HG03045 (cell line): ENCODE data around the gene CSK.
"Not testable (repeated sequence)": the region's sequence is repeated elsewhere in the genome, so short reads cannot be mapped to it uniquely, and the experiment has no call there.

Source experiments
- ATAC-seq: cut with Tn5 transposase; IDR thresholded peaks from one replicate; pipeline ENCODE4 v1.9.1; 2021; ENCODE audit warnings: mild to moderate bottlenecking, moderate library complexity; ENCODE audit not compliant: unreplicated experiment

CSK gene

DNA sequence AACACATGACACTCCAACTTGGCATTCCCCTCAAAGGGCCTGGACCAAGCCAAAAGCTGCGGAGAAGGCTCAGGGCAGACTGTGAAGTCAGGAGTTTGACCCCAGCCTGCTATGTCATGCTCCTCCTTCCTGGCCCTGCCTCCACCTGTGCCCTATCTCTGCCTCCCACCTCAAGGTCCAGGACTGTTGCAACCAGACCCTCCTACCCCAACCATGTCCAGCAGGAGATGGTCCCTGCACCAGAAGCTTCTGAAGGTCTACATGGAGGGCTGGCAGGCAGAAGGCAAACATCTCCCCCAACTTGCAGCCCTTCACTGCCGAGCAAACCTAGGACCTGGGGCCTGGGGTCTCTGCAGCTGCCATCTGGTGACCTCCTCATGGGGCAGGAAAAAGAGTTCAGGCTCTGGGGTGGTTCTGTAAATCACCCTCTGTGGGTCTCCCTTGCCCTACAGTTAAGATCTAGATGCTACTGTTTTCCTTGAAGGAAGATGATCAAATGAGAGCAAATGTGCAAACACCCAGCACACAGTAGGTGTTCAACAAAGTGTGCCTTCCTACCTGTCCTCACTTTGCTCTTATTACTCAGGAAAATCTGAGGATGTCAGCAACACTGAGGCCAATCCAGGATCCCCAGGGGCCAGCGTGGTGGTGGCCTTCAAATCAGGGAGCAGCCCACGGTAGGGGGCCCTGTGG, 11.5 kb upstream of the CSK start:
- ATAC-seq = no peak

DNA sequence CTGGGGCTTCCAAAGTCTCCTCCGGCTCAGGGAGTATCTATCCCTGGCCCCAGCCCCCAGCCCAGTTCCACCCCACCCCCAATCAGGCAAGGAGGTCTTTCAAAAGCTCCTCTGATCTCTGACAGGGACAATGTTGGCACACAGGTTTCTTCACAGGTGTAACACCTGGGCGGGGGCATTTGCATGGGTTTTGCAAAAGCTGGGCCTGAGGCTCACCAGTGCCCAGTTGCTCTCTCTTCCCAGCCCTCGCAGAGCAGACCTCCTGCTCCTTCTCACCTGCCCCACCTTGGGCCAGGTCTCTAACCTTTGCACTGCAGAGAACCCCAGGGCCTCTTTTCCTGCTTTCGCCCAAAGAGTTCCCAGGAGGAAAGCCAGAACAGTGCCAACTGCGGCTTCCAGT, 8.6 kb upstream of the CSK start:
- ATAC-seq = no peak

DNA sequence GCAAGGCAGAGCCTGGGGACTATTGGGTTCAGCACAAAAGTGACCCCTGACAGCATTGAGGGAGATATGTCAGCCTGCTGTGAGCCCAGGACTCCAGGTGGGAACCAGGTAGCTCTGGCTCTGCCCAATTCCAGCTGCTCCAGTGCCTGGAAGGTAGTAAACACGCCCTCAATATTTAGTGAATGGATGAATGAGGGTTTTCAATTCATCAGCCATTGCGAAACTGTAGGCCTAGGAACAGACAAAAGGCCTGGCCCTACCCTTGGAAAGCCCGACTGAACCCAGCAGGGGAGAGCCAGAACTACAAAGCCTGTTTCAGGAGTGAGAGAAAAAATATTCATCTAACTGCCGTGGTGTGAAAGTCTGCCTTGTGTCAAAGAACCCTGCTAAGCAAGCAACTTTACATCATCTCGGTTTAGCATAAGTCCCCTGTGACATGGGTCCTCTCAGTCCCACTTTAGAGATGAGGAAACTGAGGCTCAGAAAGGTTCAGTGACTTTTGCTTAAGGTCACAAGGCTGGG, 8.1 kb upstream of the CSK start:
- ATAC-seq = no peak

DNA sequence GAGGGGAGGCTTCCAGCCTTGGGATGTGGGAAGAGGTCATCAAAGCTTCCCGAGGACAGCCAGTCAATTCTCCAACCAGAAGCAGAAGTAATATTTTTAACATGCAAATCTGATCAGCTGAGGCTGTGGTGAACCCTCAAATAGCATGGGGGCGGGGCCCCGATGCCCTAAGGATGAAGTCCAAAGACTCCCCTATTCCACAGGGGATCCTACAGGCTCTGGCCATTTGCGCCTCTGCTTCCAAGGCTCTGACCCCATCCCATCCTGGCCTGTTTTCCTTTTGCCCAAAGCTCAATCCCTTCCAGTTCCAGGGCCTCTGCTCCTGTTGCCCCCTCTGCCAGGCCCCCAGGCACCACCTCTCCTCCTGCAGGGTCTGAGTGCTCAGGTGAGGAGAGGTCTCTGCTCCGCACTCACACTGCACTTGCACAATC, 6.7 kb upstream of the CSK start:
- no peak for ATAC-seq

DNA sequence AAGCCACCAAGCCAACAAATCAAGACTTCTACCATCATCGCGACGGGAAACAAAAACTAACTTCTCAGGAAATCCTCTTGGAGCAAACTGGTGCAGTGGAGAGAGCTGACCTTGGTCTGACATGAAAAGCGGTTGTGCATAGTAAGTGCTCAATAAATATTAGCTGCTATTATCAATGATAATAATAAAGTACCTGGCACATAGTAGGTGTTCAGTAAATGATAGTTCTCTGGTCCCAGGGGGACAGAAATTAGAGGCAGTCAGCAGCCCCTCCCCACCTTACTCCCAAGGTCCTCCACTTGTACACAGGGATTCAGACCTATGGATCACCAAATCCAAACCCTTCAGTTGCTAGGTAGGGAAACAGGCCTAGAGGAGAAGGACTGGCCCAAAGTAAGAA, 6.0 kb upstream of the CSK start:
- no peak for ATAC-seq

DNA sequence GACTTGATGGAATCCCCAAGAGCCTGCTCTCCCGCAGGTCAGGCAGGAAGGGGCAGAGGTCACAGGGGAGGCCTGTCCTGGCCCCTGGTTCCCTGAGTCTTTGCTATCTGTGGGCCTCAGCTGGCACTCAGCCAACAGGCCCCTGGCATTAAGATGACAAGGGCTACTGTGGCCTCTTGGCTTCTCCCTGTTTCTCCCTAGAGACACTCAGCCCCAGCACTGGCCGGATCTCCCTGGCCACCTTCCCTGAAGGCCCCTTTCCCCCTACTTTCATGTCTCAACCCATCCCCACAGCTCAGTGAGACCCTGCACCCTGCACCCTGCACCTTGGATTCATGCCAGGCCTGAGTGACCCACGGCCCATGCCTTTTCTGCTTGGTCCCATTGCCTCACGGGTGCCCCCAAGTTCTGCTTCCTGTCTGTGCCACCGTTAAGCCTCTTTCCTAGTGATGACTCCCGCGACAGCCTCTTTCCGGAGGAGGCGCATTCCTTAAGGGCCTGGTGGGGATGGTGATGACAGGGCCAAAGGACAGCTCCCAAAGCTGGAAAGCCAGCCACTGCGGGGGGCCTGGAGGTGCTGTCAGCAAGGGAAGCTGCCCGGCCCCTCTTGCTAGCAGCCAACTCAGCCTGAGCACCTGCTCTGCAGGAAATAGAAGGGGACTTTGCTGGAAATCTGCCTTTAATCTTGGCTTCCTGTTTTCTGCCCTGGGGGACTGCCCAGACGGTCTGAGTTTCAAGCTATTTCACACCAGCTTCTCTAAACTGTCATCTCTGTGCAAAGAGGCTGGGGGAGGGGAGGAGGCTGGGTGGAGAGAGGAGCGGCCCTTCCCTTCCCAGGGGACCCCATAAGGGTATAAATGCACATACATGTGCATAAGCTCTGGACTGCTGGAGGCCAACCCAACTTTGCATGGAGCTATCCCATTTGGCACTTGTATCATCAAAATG, 4.8 kb upstream of the CSK start:
- ATAC-seq = no peak

DNA sequence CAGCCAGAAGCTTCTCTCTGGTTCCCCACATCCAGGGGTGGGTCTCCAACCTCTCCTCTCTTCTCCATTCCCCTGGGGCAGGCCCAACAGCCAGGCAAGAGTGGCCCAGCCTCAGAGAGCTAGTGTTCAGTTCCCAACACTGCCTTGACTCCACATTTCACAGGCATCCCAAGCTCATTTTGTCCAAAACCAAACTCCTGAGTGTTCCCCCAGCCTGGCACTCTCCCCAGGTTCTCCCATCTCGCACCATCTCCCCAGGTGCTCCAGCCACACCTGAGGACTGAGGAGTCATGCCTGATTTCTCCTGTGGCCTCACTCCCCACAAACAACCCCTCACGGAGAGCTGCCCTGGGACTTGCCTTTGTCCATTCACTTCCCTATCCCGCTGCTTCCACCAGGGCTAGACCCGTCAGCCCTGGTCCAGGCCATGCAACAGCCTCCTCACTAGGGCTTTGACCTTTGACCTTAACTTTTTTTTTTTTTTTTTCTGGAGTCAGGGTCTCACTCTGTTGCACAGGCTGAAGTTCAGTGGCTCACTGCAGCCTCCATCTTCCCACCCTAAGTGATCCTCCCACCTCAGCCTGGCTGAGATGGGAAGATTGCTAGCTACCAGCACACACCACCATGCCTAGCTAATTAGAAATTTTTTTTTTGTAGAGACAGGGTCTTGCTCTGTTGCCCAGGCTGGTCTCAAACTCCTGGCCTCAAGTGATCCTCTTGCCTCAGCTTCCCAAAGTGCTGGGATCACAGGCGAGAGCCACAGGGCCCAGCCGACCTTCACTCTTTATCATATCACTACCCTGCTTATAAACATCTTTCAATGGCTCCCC, 3.9 kb upstream of the CSK start:
- no peak for ATAC-seq

DNA sequence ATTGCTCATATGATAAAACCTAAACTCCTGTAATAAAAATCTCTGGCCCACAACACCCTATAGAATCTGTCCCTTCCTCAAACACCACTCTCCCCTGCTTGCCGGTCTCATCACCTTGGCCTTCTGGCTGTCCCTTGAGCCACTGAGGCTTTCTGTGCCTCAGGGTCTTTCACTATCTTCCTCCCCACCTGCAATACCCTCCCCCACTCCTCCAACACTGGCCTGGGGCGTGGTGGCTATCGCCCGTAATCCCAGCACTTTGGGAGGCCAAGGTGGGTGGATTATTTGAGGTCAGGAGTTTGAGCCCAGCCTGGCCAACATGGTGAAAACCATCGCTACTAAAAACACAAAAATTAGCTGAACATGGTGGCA, 3.3 kb upstream of the CSK start:
- no peak for ATAC-seq

DNA sequence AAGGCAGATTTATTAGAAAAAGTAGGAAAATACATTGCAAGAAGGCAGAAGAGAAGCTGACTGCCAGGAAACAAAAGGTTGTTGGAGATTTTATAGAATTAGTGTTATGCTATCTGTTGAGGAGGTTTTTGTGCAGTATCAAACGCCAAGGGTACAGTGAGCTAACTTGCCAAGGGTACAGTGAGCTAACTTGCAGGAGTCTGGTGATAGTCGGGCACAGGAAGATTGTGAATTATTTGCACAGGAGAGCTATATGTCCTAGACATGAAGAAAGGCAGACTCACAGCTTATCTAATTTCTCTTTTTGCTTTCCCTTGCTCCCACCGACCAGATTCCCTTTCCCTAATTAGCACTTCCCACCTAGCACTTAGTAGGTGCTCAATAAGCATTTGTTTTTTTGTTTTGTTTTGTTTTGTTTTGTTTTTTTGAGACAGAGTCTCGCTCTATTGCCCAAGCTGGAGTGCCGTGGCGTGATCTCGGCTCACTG, 2.7 kb upstream of the CSK start:
- ATAC-seq = no peak

DNA sequence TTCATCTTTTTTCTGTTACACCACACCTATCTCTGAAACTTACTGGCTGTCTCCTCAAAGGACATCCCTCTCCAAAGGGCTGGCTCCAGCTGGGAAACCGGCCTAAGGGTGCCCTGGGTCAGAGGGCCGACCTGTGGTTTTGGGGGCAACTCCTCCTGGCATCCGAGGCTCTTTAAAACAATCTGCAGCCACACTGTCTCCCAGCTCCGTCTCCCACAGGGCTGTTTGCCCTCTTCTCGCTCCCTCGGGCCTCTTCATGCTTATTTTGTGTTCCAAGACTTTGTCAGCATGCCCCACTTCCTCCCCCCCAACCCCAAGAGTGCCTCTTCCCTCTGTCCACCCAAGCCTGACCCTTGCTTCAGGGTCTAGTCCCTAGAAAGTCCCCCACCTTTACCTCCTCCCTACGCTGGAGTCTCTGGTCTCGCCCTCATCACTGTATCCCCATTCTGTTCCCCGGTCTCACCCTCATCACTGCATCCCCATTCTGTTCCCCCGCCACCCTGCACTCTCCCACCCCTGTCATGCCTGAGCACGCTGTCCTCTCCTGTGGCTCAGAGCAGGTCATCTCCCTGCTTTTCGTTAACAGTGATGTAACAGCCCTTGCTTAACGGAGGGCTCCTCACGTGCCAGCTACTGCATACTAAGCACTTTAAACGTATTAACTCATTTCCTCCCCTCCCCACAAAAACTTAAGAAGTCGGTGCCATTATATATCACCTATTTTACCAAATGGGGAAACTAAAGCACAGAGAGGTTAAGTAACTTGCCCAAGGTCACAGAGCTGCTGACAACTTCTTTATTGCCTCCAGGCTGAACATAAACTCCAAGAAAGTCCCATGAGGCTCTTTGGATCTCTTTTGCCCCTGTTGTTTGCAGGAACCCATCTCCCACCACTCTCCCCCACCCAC, 1.1 kb upstream of the CSK start:
- ATAC-seq = no peak

DNA sequence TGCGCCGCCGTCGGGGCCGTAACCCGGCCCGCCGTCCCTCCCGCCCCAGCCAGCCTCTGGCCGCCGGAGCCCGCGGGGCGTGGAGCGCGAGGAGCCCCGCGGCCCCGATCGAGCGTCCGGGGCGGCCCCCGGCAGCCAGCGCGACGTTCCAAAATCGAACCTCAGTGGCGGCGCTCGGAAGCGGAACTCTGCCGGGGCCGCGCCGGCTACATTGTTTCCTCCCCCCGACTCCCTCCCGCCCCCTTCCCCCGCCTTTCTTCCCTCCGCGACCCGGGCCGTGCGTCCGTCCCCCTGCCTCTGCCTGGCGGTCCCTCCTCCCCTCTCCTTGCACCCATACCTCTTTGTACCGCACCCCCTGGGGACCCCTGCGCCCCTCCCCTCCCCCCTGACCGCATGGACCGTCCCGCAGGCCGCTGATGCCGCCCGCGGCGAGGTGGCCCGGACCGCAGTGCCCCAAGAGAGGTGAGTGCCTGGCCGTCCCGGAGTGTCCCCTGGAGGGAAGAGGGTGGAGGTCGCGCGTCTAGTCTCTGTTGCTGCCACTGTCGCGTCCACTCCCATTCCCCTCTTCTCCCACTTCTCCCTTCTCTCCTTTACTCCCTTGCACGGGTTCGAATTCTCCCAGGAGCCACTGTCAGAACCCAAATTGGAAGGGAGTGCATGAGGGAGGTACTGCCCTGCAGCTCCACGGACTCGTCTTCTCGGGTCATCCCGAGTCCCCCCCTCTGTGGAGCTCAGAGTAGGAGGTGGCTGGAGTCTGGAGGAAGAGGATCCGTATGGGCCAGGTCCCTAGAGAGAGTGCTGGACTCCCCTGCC, 585 bp downstream of the CSK start:
- no peak for ATAC-seq

DNA sequence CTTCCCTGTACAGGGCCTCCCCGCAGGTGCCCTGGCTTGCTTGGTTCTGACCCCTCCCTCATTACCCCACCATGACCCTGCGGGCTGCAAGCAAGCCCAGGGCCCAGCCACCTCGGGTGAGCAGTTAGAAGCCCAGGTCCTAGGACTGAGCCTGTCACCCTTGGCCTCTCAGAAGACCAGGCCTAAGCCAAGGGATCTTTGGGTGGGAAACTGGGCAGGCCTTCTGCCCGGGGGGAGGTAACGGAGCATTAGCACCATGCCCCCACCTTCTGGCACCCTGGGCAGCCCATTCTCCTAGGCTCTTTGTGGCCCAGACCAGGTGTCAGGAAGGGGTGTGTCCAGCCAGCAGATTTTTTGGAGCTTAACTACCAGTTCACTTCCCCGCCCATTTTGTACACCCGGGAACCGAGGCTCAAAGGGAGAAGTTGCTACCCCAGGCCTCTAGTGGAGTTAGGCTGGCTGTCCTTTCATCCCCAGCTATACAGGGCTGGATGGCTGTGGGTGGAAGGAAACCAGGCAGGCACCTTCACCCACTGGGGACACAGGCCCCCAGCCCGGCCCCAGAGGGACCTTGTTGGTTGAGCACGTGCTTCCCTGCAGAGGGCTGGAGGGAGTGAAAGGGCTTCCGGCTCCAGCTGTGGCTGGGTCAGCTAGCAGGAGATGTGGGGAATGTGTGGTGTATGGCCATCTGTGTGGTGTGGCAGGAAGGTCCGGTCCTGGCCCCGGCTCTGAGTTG, 1.4 kb downstream of the CSK start:
- ATAC-seq = no peak

DNA sequence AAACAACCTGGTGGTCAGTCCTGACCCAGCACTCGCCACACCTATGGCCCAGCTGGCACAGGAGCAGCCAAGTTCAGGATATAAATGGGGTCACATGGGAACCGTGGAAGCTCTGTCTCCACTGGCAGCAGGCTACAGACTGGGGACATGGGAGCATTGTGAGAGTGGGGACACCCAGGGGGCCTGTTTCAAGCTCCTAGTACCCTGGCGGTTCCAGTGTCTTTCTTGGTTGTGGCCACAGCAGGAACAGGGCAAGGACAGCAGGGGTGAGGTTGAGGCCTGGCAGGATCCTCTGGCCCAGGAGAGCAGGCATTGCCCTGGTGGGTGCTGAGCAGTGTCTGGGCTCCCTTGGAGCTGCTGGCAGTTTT, 1.9 kb downstream of the CSK start:
- no peak for ATAC-seq

DNA sequence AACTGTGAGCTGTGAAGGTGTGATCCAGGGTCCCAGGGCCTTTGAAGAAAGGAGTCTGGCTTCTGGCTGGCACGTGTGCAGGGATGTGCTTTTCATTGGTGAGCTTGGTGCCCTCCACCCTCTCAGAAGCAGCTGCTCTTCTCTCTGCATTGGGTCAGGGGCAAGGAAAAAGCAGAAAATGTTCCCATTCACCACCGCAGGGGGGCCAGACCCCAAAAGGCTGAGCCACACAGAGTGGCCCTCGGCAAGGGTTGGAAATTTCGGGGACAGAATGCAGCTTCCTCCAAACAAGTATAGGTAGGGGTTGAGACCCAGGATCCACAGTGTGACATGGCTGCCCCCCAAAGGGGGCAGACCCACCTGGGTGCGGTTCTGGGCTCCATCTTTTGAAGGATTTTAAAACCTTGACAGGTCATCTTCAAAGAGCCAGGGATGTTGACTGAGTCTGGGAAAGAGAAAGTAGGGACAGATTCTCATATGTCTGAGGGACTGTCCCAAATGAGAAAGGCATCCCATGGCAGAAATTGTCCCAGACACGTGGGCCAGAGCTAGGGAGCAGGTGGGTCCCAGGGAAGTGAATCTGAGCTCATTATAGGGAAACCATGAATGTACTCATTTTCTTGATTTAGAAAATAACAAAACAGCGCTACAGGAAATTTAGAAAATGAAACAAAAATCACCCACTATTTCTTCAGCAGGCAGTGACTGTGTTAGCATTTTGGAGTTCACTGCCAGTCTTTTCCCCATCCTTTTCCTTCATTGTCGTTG, 2.7 kb downstream of the CSK start:
- no peak for ATAC-seq

DNA sequence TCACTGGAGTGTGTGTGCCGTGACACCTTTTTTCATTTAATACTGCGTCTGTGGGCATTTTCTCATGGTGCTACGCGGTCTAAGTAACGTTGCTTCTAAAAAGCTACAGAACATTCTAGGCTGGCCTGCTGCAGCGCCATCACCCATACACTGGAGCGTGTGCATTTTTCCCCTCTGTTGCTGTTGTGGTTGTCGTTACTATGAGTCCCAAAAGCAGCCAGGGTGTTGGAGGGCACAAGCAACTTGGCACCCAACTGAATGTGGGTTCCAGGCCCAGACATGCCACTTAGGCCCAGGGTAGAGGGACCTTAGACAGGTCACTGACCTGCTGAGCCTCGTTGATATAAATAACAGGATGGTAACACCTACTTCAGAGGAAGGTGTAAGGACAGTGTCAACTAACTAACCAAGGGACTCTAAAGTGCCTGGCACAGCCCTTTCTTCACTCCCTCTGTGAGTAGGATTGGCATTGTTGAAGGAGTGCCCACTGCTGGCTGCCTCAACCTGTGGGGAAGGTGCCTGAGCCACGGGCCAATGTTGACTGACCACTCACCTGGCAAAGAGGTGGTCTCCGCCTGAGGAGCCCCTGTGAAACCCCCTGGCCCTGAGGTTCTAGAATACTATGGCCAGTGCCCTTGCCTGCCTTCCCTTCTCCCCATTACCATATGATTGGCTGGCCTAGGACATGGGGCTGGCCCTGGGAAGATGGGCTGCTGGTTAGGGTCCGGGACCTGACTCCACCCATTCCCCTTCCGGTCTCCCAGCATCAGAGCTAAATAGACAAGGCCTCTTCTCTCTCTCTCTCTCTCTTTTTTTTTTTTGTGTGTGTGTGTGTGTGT, 3.5 kb downstream of the CSK start:
- no peak for ATAC-seq

DNA sequence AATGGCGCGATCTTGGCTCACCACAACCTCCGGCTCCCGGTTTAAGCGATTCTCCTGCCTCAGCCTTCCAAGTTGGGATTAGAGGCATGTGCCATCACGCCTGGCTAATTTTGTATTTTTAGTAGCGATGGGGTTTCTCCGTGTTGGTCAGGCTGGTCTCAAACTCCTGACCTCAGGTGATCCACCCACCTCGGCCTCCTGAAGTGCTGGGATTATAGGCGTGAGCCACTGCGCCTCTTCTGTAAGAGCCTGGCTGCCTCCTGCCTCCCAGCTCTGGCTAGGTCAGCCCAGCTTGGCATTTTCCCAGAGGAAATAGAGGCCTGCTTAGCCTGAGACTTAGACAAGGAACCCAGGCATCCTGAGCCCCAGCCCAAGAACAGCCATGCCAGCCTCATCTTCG, 4.2 kb downstream of the CSK start:
- not testable (repeated sequence) for ATAC-seq
